ENCODE results near the gene SEMA3D. TPM values are rescaled to one million over a fixed set of nuclear protein-coding genes. Genes with fewer than 3 reads are reported as not detected.

Gene SEMA3D
- total RNA-seq, 2 experiments from 2014 or later, result not detected

DNA sequence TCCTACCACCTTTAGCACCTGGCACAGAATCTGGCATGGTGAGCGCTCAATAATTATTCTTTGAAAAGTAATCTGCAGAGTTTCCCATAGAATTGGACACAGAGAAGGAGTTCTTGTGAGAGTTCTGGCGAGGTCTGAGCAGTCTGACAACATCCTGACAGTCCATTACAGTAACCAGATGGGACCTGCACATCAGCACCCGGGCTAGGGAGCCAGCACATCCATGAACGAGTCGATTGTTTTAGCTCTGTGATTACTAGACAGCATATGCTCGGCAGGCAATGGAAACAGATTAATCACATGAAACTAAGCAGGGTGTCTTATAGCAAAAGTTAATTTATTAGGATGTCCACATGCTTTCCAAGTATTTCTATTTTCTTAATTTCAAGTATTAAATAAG lies 96.7 kb downstream of the SEMA3D start:
- intact Hi-C loops (cut with micrococcal nuclease), result no loop called here
- Mint-ChIP-seq H3K36me3 (ENCODE audit: low read depth) (no peaks in the 10 kb centered on the region), H3K4me3 (no peak overlapping the region), H3K9me3 (no peaks in the 10 kb centered on the region), H3K4me1 (ENCODE audit: low read depth) (no peaks in the 10 kb centered on the region), H3K27me3 (ENCODE audit: low read depth) (peaks cover 2% of the 10 kb centered on the region), H3K27ac (no peak overlapping the region)
- CTCF ChIA-PET, result interaction anchor here (0.7 kb wide), 1 partner anchor 61 kb away, joined by 3 read pairs; no protein-coding TSS in a partner anchor
- DNase-seq, result no peak

GRCh38 chr7:85081846-85082245 lies 105.0 kb downstream of the SEMA3D start:
- H3K27me3 Mint-ChIP-seq (ENCODE audit: low read depth), result no peaks in the 10 kb centered on the region
- no peaks in the 10 kb centered on the region for H3K4me1 Mint-ChIP-seq (ENCODE audit: low read depth)
- CTCF ChIA-PET, result no interaction called here
- no peaks in the 10 kb centered on the region for H3K36me3 Mint-ChIP-seq (ENCODE audit: low read depth)
- H3K27ac Mint-ChIP-seq, result no peak overlapping the region
- no peak for DNase-seq
- H3K4me3 Mint-ChIP-seq, result no peak overlapping the region
- H3K9me3 Mint-ChIP-seq, result no peaks in the 10 kb centered on the region
- intact Hi-C loops (cut with micrococcal nuclease), result no loop called here

DNA sequence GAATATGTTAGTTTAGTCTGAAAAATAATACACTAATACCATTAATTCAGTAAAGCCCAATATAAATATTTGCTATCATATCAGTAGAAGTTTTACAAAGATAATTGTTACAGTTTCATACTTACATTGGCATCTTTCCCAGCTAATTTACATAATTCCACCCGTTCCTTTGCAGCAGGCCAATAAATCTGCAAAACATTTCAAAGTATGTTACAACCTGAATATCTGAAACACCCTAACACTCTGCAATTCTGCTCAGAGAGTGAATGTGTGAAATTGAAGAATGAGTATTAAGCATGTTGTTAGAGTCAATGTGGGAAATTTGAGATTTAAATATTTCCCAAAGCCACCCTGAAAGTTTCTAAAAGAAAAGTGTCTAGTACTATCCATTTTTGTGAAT lies 105.5 kb downstream of the SEMA3D start:
- H3K27ac Mint-ChIP-seq, result no peak overlapping the region

DNA sequence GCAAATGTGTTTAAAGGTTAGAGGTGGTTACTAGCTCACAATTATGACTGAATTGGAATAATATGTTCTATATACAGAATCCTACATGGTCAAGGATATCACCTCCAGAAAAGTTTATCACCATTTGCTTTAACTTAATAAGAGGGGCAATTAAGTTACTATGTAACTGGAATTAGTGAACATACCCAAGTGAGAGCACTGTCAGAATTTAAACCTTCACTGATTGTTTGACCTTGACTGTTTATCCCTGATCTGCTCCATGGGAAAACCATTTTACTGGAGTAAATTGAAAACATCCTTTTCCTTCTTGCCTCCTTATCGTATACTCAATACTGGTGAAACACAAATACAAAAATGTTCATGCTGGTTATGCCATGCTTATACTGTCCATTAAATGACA lies 107.4 kb downstream of the SEMA3D start:
- no peaks in the 10 kb centered on the region for H3K9me3 Mint-ChIP-seq
- CTCF ChIA-PET, result no interaction called here
- DNase-seq, result no peak
- no peak overlapping the region for H3K27ac Mint-ChIP-seq
- no peaks in the 10 kb centered on the region for H3K27me3 Mint-ChIP-seq (ENCODE audit: low read depth)
- H3K4me1 Mint-ChIP-seq (ENCODE audit: low read depth), result no peaks in the 10 kb centered on the region
- no peak overlapping the region for H3K4me3 Mint-ChIP-seq
- intact Hi-C loops (cut with micrococcal nuclease), result no loop called here
- no peaks in the 10 kb centered on the region for H3K36me3 Mint-ChIP-seq (ENCODE audit: low read depth)

More for the DNA sequence above, 105.5 kb downstream of the SEMA3D start:
- H3K27me3 Mint-ChIP-seq (ENCODE audit: low read depth), result no peaks in the 10 kb centered on the region
- DNase-seq, result no peak
- intact Hi-C loops (cut with micrococcal nuclease), result no loop called here
- no peaks in the 10 kb centered on the region for H3K9me3 Mint-ChIP-seq
- no peaks in the 10 kb centered on the region for H3K36me3 Mint-ChIP-seq (ENCODE audit: low read depth)
- no peaks in the 10 kb centered on the region for H3K4me1 Mint-ChIP-seq (ENCODE audit: low read depth)
- CTCF ChIA-PET, result no interaction called here
- H3K4me3 Mint-ChIP-seq, result no peak overlapping the region

GRCh38 chr7:85078181-85078580 lies 108.7 kb downstream of the SEMA3D start:
- H3K27me3 Mint-ChIP-seq (ENCODE audit: low read depth), result no peaks in the 10 kb centered on the region
- CTCF ChIA-PET, result no interaction called here
- H3K4me1 Mint-ChIP-seq (ENCODE audit: low read depth), result no peaks in the 10 kb centered on the region
- H3K27ac Mint-ChIP-seq, result no peak overlapping the region
- H3K4me3 Mint-ChIP-seq, result no peak overlapping the region
- no peak for DNase-seq
- H3K36me3 Mint-ChIP-seq (ENCODE audit: low read depth), result no peaks in the 10 kb centered on the region
- intact Hi-C loops (cut with micrococcal nuclease), result no loop called here
- no peaks in the 10 kb centered on the region for H3K9me3 Mint-ChIP-seq

DNA sequence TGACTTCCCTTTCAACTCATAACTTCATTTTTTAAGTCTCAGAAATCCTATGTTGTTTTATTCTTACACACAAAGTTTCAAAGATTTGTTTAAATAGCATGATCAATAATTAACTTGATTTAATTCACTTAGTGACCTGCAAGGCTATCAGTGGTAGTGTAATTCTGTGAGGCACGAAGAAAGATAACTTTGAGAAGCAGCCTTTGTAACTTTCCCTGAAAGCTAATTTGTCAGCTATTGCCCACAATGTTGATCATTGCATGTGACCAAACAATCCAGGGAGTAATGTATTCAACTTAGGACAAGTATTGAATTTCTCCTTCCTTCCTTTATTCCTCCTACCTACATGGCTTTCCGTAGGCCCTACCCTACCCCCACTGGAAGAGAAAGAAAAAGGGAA lies 111.0 kb downstream of the SEMA3D start:
- Mint-ChIP-seq H3K9me3 (no peaks in the 10 kb centered on the region), H3K27ac (no peak overlapping the region), H3K36me3 (ENCODE audit: low read depth) (no peaks in the 10 kb centered on the region), H3K4me3 (no peak overlapping the region), H3K27me3 (ENCODE audit: low read depth) (no peaks in the 10 kb centered on the region), H3K4me1 (ENCODE audit: low read depth) (no peaks in the 10 kb centered on the region)
- intact Hi-C loops (cut with micrococcal nuclease), result no loop called here
- CTCF ChIA-PET, result no interaction called here
- no peak for DNase-seq

GRCh38 chr7:85074992-85075391 lies 111.9 kb downstream of the SEMA3D start:
- H3K4me1 Mint-ChIP-seq (ENCODE audit: low read depth), result no peaks in the 10 kb centered on the region
- H3K36me3 Mint-ChIP-seq (ENCODE audit: low read depth), result no peaks in the 10 kb centered on the region
- no peak overlapping the region for H3K4me3 Mint-ChIP-seq
- no peaks in the 10 kb centered on the region for H3K27me3 Mint-ChIP-seq (ENCODE audit: low read depth)
- DNase-seq, result no peak
- intact Hi-C loops (cut with micrococcal nuclease), result no loop called here
- no peaks in the 10 kb centered on the region for H3K9me3 Mint-ChIP-seq
- CTCF ChIA-PET, result interaction anchor here (0.7 kb wide), 1 partner anchor 133 kb away, joined by 4 read pairs; no protein-coding TSS in a partner anchor
- H3K27ac Mint-ChIP-seq, result no peak overlapping the region

DNA sequence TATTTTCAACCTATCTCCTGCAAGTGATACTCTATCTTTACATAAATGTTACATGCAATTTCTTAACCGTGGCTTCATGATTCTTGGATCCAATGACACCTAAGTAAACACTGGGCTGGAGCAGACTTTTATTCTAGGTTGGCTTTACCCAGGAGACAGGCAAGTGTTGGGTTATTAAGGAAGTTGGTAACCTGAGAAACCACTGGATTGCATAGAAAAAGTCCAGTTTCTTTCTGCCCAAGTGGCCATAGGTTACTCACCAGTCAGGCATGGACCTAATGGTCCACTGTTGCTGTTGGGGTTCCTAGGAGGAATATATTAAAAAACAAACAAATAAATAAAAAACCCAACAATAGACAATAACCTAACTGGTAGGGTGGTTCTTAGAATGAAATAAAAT lies 112.8 kb downstream of the SEMA3D start:
- no peaks in the 10 kb centered on the region for H3K36me3 Mint-ChIP-seq (ENCODE audit: low read depth)
- no peaks in the 10 kb centered on the region for H3K4me1 Mint-ChIP-seq (ENCODE audit: low read depth)
- no peaks in the 10 kb centered on the region for H3K27me3 Mint-ChIP-seq (ENCODE audit: low read depth)
- no peak overlapping the region for H3K27ac Mint-ChIP-seq
- H3K9me3 Mint-ChIP-seq, result no peaks in the 10 kb centered on the region
- no peak overlapping the region for H3K4me3 Mint-ChIP-seq
- no peak for DNase-seq
- CTCF ChIA-PET, result no interaction called here
- intact Hi-C loops (cut with micrococcal nuclease), result no loop called here

GRCh38 chr7:85070967-85071628 lies 115.8 kb downstream of the SEMA3D start:
- intact Hi-C loops (cut with micrococcal nuclease), result no loop called here
- Mint-ChIP-seq H3K9me3 (no peaks in the 10 kb centered on the region), H3K4me3 (no peak overlapping the region), H3K4me1 (ENCODE audit: low read depth) (no peaks in the 10 kb centered on the region), H3K27ac (no peak overlapping the region), H3K36me3 (ENCODE audit: low read depth) (no peaks in the 10 kb centered on the region), H3K27me3 (ENCODE audit: low read depth) (no peaks in the 10 kb centered on the region)
- CTCF ChIA-PET, result interaction anchor here (0.6 kb wide), 1 partner anchor 759 kb away, joined by 3 read pairs; no protein-coding TSS in a partner anchor
- DNase-seq, result no peak

DNA sequence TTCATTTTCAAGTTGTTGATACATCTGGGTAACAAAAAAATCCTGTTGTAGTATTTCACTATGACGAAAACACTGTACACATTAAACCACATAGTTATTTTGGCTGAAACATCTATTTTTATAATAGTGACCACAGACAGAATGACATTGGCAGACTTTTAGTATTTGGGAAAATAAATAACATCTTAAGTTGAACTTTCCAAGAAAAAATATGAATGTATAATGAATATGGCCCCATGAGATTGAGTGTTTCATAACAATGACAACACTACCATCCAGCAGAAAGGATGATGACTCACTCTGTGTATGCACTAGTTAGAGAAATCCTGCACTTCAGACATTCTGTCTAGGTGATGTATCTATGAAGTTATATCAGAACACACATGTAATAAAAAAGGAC lies 118.1 kb downstream of the SEMA3D start:
- Mint-ChIP-seq H3K27me3 (ENCODE audit: low read depth) (no peaks in the 10 kb centered on the region), H3K4me1 (ENCODE audit: low read depth) (no peaks in the 10 kb centered on the region), H3K36me3 (ENCODE audit: low read depth) (no peaks in the 10 kb centered on the region), H3K27ac (no peak overlapping the region), H3K4me3 (no peak overlapping the region), H3K9me3 (no peaks in the 10 kb centered on the region)
- DNase-seq, result no peak
- intact Hi-C loops (cut with micrococcal nuclease), result no loop called here
- CTCF ChIA-PET, result no interaction called here

DNA sequence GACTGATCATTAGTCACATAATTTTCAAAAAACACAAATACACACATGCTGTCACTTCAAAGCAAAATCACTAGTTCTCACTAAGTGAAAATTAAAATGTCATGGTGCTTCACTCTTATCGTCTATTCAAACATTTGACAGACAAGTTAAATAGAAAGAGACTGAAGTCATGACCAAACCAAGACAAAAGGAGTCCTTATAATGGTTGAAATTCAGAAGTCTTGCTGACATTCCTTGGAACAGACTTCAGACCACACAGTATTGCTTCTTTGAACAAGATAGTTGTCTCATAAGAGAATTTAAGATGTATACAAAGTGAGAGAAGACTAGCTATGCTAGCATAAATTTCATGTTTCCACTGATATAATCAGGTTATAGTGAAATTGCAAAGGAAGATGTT lies 119.5 kb downstream of the SEMA3D start:
- no peak overlapping the region for H3K4me3 Mint-ChIP-seq
- no peaks in the 10 kb centered on the region for H3K36me3 Mint-ChIP-seq (ENCODE audit: low read depth)
- no peaks in the 10 kb centered on the region for H3K27me3 Mint-ChIP-seq (ENCODE audit: low read depth)
- H3K9me3 Mint-ChIP-seq, result no peaks in the 10 kb centered on the region
- no peaks in the 10 kb centered on the region for H3K4me1 Mint-ChIP-seq (ENCODE audit: low read depth)
- no peak for DNase-seq
- no peak overlapping the region for H3K27ac Mint-ChIP-seq
- intact Hi-C loops (cut with micrococcal nuclease), result no loop called here
- CTCF ChIA-PET, result no interaction called here

DNA sequence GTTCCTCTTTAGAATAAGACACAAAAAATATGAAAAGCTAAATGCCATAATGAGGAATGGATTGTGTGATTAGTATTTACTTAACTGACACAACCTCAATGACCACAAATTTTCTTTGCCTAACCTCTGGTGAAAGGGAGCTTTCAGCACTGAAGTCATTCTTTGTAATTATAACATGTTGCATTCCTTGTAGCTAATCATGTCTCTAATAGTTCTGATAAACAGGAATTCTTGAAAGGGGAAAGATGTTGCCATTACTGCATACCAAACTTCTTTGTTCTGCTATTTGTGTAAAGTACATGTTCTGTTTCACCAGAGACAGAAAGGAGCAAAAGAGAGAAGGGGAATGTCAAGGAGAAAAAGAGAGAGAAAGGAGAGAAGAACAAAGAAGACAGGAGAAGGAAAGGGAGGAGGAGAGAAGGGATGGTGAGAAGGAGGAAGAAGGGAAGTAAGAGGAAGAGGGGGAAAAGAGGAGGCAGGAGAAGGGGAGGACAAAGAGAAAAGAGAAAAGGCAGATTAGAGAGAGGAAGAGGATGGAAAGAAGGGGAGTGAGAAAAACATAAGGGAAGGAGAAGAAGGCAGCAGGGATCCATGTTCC lies 120.9 kb downstream of the SEMA3D start:
- Mint-ChIP-seq H3K27ac (no peak overlapping the region), H3K4me1 (ENCODE audit: low read depth) (no peaks in the 10 kb centered on the region), H3K27me3 (ENCODE audit: low read depth) (no peaks in the 10 kb centered on the region), H3K36me3 (ENCODE audit: low read depth) (no peaks in the 10 kb centered on the region), H3K9me3 (no peaks in the 10 kb centered on the region), H3K4me3 (no peak overlapping the region)
- DNase-seq, result no peak
- CTCF ChIA-PET, result no interaction called here
- intact Hi-C loops (cut with micrococcal nuclease), result no loop called here

- H3K36me3 Mint-ChIP-seq (ENCODE audit: low read depth), result no peaks in the 10 kb centered on the region
- intact Hi-C loops (cut with micrococcal nuclease), result no loop called here
- no peaks in the 10 kb centered on the region for H3K4me1 Mint-ChIP-seq (ENCODE audit: low read depth)
- H3K27me3 Mint-ChIP-seq (ENCODE audit: low read depth), result no peaks in the 10 kb centered on the region
- H3K27ac Mint-ChIP-seq, result no peak overlapping the region
- no peak overlapping the region for H3K4me3 Mint-ChIP-seq
- no peaks in the 10 kb centered on the region for H3K9me3 Mint-ChIP-seq
- DNase-seq, result no peak
- CTCF ChIA-PET, result no interaction called here
These were observed 121.5 kb downstream of the SEMA3D start for GRCh38 chr7:85065306-85065705.
